ENCODE results near the gene SIRT2. TPM values are rescaled to one million over a fixed set of nuclear protein-coding genes. Genes with fewer than 3 reads are reported as not detected.
A peak's percentile ranks its signal among the peaks of the same experiment; 100 is the strongest.

SIRT2 gene
- total RNA-seq, 3 donors from 2014 or later, result 61.8 to 92.3 (median 88.2) TPM

GRCh38 chr19:38840583-38840968 lies 58.8 kb downstream of the SIRT2 start:
- DNase-seq (ENCODE audit: low spot score in 2 of 2), result no peak
- no peaks in the 10 kb centered on the region for H3K27me3 ChIP-seq
- H3K4me3 ChIP-seq, result no peak overlapping the region
- H3K4me1 ChIP-seq, result peaks cover 9 to 14% of the 10 kb centered on the region in 2 donors
- H3K9me3 ChIP-seq, result no peaks in the 10 kb centered on the region
- intact Hi-C loops (cut with DNase I; ENCODE audit: low total_unique reads), result no loop called here
- peaks cover 22% of the 10 kb centered on the region for H3K36me3 ChIP-seq
- TF ChIP-seq POLR2A (IDR thresholded peaks at IDR 0.05) (no peak), POLR2AphosphoS5 (IDR thresholded peaks at IDR 0.05) (no peak), CTCF (IDR thresholded peaks at IDR 0.05) (no peak)
- H3K27ac ChIP-seq, result peak overlapping the region; percentile 58 to 91

GRCh38 chr19:38839816-38840582 lies 59.4 kb downstream of the SIRT2 start:
- TF ChIP-seq POLR2AphosphoS5 (IDR thresholded peaks at IDR 0.05), result no peak
- TF ChIP-seq CTCF (IDR thresholded peaks at IDR 0.05), result no peak
- H3K4me3 ChIP-seq, result no peak overlapping the region
- H3K27ac ChIP-seq, result peak overlapping the region; percentile 58 to 91
- DNase-seq (ENCODE audit: low spot score in 2 of 2), result no peak
- intact Hi-C loops (cut with DNase I; ENCODE audit: low total_unique reads), result no loop called here
- peaks cover 18% of the 10 kb centered on the region for H3K36me3 ChIP-seq
- H3K27me3 ChIP-seq, result no peaks in the 10 kb centered on the region
- no peaks in the 10 kb centered on the region for H3K9me3 ChIP-seq
- H3K4me1 ChIP-seq, result peaks cover 9 to 14% of the 10 kb centered on the region in 2 donors

- TF ChIP-seq CTCF (IDR thresholded peaks at IDR 0.05), result no peak
- no peak for TF ChIP-seq POLR2AphosphoS5 (IDR thresholded peaks at IDR 0.05)
- no peak for TF ChIP-seq POLR2A (IDR thresholded peaks at IDR 0.05)
These were observed 60.2 kb downstream of the SIRT2 start for GRCh38 chr19:38838986-38839761.

GRCh38 chr19:38838208-38838985 lies 61.0 kb downstream of the SIRT2 start:
- no peaks in the 10 kb centered on the region for H3K9me3 ChIP-seq
- peak overlapping the region in 1 of 3 donors; percentile 23 for H3K4me3 ChIP-seq
- H3K27ac ChIP-seq, result peak overlapping the region; percentile 58 to 91
- peak in 2 of 3 donors; percentile 26 to 37 for TF ChIP-seq CTCF (IDR thresholded peaks at IDR 0.05)
- TF ChIP-seq POLR2A (IDR thresholded peaks at IDR 0.05), result no peak
- TF ChIP-seq POLR2AphosphoS5 (IDR thresholded peaks at IDR 0.05), result no peak
- intact Hi-C loops (cut with DNase I; ENCODE audit: low total_unique reads), result no loop called here
- H3K36me3 ChIP-seq, result peaks cover 18% of the 10 kb centered on the region
- no peaks in the 10 kb centered on the region for H3K27me3 ChIP-seq
- H3K4me1 ChIP-seq, result peaks cover 9 to 14% of the 10 kb centered on the region in 2 donors
- DNase-seq (ENCODE audit: low spot score in 2 of 2), result peak in 1 of 2 donors; percentile 70

More at GRCh38 chr19:38838986-38839761, 60.2 kb downstream of the SIRT2 start:
- Histone ChIP-seq H3K4me3 (no peak overlapping the region), H3K36me3 (peaks cover 18% of the 10 kb centered on the region), H3K4me1 (peaks cover 9 to 14% of the 10 kb centered on the region in 2 donors), H3K9me3 (no peaks in the 10 kb centered on the region), H3K27me3 (no peaks in the 10 kb centered on the region), H3K27ac (peak overlapping the region; percentile 58 to 91)
- intact Hi-C loops (cut with DNase I; ENCODE audit: low total_unique reads), result no loop called here
- DNase-seq (ENCODE audit: low spot score in 2 of 2), result no peak

Measured in breast epithelium (tissue), 4 donors.